Erythroblast (primary cell): ENCODE data around the gene RNASET2.

Experiments used
- DNase-seq, 2 experiments: peaks; one replicate each; lab custom pipeline; 2025; lab: John Stamatoyannopoulos, UW
- GATA1 ChIP-seq: IDR thresholded peaks from 2 replicates; pipeline ENCODE4 v1.6.1; 2011; ENCODE audit warnings: low read depth, mild to moderate bottlenecking, control low read depth, low read length, moderate library complexity
- POLR2A ChIP-seq: IDR thresholded peaks from 2 replicates; pipeline ENCODE4 v1.6.1; 2011; ENCODE audit warnings: mild to moderate bottlenecking, low read length

The RNASET2 gene

DNA sequence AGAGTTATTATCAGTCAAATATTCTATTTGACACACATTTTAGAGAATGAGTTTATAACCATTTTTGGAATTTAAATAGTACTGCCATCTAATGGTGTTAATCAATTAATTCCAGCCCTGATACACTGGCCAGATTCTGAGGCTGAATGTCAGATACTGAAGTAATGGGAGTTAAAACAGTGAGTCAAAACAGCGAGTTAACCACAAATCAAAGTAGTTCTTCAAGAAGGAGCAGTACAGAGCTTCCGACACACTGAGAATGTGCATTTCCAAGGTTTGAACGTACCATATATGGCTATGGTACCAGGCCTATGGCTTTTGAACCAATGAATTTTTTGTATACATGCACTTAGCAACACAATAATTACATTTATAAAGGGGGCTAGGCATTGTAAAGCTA lies 31.6 kb upstream of the RNASET2 start:
- no peak for DNase-seq

DNA sequence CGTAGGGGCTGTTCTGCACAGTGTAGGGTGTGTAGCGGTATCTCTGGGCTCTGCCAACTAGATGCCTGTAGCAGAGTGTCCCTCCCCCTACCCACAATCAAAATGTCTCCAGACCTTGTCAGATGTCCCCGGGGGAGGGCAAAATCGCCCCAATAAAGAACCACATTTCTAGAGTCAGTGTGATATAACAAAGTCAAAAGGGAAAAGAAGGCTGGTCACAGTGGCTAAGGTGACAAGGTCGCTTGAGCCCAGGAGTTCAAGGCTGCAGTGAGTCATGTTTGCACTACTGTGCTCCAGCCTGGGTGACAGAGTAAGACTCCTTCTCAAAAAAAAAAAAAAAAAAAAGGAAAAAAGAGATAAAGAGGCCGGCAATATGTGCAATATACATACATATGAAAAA lies 31.1 kb upstream of the RNASET2 start:
- no peak for DNase-seq
- TF ChIP-seq POLR2A = no peak
- TF ChIP-seq GATA1 = no peak

More for the DNA sequence above, 31.6 kb upstream of the RNASET2 start:
- TF ChIP-seq POLR2A (no peak), GATA1 (no peak)

DNA sequence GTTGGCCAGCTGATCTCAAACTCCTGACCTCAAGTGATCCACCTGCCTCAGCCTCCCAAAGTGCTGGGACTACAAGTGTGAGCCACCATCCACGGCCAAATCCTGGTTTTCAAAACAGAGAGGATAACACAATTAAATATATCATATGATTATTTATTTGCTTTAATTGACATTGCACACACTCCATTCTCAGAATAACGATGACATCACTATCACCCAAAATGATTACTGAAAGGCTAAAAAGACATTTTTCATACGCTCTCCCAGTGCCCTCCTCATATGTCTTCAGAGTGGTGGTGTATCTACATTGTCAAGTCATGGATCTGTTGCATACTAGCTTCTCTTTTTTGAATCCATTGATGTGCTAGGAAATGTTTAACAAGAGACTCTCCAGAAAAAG lies 24.4 kb upstream of the RNASET2 start:
- TF ChIP-seq POLR2A = no peak
- TF ChIP-seq GATA1 = no peak
- DNase-seq = no peak

DNA sequence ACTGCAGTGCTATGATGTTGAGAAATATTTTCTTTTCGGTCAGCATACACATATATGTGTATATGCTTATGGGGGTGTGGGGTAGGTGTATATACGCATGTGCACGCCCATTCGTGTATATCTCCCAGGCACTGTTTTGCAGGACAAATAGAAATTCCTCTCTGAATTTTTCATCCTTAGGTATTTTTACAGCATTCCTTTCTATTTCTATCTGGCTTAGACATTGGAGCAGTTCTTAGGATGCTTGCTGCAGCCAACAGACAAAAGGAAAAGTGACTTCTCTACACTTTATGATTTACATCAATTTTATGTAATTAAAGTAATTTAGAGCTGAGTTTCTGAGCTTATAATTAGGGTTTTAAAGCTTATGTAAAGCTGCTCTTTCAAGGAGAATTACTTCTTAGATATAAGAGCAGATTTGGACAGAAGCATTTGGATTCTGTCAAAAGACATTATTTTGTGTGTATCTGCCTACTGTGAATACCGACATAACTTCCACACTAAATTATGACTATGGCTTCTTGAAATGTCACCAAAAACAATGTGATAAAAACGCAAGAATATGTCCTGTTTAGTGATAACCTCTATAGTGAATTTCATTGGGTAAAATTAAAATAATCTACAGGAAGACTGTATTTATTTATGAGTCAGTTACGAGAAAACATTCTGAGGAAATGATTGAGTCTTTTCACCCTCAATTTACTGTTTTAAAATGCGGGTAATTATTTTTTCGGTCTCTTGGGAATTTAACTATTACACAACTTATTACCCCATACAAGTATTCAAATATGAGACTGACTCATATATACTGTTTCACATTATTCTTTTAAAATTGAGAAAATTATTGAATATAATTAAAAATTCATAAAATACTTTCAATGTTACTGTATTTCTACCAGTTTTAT lies 21.5 kb upstream of the RNASET2 start:
- TF ChIP-seq GATA1 = no peak
- no peak for TF ChIP-seq POLR2A
- DNase-seq = no peak

DNA sequence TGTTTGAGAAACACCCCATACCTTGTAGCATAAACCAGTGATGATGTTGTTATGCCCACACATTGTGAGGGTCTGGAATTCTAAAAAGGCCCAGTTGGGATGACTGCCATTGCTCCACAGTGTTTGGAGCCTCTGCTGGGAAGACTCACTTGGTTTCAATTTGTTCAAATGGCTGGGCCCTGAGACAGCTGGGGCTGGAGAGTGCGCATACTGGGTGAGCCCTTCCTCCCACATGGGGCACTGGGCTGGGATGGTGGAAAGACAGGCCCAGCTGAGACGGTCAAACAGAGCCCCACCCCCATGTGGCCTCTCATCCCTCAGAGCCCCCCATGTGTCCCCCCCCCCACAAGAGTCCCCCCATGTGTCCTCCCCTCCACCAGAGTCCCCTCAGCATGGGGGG lies 20.3 kb upstream of the RNASET2 start:
- TF ChIP-seq POLR2A = no peak

DNA sequence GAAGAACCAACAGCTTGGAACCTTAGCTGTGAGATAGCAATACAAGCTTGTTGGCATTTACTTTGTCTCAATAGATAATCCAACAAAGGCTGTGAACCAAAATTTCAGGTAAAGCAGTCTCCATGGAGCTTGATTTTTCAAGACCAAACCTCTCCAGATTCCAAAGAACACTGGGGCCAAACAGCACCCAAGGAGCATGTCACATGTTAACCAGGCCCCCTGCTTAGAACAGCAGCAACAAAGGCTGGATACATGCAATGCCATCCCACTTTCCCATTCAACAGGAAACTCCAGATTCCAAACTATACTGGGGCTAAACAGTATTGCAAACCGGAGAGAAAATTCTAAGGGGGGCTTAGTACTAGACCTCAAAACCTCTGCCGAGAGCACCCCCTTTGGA lies 15.8 kb upstream of the RNASET2 start:
- TF ChIP-seq GATA1 (no peak), POLR2A (no peak)

More for the DNA sequence above, 20.3 kb upstream of the RNASET2 start:
- no peak for DNase-seq

DNA sequence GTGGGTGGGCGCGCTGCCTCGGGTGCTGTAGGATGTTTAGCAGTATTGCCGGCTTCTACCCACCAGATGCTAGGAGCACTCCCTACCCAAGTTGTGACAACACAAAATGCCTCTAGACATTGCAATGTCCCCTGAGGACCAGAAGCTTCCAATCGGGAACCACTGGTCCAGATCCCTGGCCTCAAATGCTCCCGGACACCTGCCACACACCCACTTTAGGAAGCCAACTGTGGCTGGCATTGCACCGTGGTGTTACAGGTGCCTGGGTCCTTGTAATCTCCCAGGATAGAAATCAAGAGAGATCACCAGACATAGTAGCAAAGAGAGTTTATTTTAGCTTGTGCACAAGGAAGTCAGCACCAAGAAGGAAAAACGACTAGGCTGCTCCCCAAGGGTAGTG lies 14.9 kb upstream of the RNASET2 start:
- no peak for DNase-seq

More for the DNA sequence above, 15.8 kb upstream of the RNASET2 start:
- DNase-seq = no peak

DNA sequence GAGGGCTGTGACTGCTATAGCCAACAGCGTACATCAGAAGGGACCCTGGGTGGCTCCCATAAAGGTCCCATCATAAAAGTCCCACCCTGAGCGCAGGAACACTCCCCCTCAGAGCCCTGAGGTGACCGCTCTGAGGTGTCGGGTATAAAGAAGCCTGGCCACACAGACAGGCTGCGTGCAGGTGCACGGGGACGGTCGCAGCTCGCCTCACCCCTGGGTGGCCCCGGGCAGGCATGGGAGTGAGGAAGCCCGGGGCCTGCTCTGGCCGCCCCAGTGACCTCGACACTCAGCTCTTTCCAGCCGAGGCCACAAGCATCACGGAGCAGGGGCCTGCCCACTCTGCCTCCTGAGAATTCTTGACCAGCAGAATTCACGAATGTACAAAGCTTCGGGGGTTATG lies 14.4 kb upstream of the RNASET2 start:
- no peak for DNase-seq
- no peak for TF ChIP-seq GATA1
- TF ChIP-seq POLR2A = no peak

More for the DNA sequence above, 14.9 kb upstream of the RNASET2 start:
- TF ChIP-seq GATA1 (no peak), POLR2A (no peak)

DNA sequence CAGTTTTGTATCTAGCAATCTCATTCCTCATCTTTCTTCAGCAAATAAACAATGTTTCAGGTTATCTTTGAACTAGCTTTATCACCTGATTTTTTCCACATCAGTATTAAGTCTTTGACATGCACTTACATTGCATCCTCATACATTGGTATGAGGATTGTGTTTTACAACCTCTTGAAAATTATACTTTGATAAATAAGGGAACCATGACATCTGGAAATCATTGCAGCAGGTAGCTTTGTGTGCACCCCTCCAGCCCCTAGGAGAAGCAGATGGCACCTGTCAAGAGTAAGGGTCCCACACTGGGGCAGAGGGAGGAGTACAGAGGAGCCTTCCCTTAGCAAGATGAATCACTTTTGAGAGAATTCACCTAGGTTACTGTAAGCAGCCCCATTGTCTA lies 13.7 kb upstream of the RNASET2 start:
- no peak for DNase-seq
- TF ChIP-seq POLR2A (no peak), GATA1 (no peak)

DNA sequence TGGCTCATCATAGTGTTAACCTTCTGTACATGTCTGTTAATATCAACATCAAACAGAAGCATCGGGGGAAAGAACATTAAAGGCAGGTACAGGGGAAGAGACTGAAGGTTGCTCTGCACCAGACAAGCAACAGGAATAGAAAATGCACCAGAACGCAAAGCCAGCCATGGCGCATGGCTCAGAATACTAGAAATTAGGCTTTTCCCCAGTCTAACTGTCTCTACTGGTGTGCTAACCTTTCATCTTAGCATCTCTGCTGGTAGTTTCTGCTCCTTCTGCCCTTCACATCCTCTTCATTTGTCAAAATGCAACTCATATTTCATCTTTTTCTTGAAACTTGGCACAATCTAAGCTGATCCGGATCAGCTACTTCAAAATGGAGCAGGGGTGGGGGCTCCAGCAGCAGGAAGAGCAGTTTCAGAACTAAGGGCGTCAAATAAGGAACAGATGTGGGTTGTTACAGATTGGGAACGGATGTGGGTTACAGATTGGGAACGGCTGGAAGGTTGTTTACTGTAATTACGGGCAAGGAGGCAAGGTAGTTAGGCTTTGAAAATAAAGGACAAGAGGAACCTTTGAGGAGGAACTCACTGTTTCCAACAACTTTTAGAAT lies 13.1 kb upstream of the RNASET2 start:
- DNase-seq = no peak
- TF ChIP-seq GATA1 (no peak), POLR2A (no peak)

DNA sequence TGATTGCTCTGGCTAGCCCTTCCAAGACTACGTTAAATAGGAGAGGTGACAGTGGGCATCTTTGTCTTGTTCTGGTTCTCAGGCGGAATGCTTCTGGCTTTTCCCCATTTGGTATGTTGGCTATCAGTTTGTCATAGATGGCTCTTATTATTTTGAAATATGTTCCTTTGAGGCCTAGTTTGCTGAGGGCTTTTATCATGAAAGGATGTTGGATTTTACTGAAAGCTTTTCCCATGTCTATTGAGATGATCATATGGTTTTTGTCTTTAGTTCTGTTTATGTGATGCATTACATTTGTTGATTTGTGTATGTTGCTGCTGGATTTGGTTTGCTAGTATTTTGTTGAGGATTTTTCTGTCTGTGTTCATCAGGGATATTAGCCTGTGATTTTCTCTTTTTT lies 9.9 kb upstream of the RNASET2 start:
- no peak for DNase-seq
- TF ChIP-seq POLR2A (no peak), GATA1 (no peak)

DNA sequence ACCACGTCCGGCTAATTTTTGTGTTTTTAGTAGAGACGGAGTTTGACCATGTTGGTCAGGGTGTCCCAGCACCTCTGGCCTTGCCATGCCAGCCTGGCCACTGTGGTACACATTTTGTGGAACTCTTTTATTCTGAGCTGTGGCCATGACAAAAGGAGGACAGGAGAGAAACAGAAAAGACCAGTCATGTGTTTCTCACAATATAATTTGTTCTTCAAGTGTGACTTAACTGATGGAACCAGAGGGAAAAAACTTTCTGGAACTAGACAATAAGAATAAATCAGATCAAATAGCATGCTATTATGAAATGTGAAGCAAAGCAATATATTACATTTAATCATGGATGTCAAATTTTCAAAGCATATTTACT lies 4.2 kb upstream of the RNASET2 start:
- no peak for DNase-seq
- no peak for TF ChIP-seq GATA1
- TF ChIP-seq POLR2A = no peak

DNA sequence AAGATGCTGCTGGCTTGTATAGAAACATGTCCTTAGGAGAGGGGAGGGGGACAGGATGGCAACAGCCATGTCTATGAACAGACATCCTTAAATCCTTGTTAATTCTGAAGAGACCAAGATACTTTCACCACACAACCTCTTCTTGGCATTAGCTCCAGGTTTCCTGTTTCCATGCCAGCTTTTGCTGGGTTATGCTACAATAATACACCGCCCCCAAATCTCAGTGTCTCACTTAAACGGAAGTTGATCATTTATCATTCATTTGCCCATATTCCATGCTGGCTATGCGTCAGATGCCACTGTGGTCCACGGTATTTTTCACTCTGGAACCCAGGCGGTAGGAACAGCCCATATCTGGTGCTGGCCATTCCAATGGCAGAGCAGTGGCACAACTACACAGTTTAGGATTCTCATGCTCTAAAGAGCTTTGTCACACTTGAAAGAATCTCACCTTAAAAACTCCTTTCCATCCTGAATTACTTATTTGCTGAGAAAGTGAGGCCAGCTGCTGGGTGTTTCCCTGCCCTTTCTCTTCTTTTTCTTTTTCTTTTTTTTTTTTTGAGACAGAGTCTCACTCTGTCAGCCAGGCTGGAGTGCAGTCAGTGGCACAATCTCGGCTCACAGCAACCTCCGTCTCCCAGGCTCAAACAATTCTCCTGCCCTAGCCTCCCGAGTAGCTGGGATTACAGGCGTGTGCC lies 3.7 kb upstream of the RNASET2 start:
- no peak for DNase-seq
- TF ChIP-seq POLR2A = no peak
- no peak for TF ChIP-seq GATA1
